GM19395 (cell line): ENCODE measurements around the gene SORCS1.

Source experiments
- ATAC-seq: cut with Tn5 transposase; IDR thresholded peaks from one replicate; pipeline ENCODE4 v1.9.1; 2021; ENCODE audit warnings: mild to moderate bottlenecking, moderate library complexity; ENCODE audit not compliant: unreplicated experiment

SORCS1 gene

GRCh38 chr10:106618646-106619045 is 545.9 kb downstream of the SORCS1 start:
- ATAC-seq = no peak

DNA sequence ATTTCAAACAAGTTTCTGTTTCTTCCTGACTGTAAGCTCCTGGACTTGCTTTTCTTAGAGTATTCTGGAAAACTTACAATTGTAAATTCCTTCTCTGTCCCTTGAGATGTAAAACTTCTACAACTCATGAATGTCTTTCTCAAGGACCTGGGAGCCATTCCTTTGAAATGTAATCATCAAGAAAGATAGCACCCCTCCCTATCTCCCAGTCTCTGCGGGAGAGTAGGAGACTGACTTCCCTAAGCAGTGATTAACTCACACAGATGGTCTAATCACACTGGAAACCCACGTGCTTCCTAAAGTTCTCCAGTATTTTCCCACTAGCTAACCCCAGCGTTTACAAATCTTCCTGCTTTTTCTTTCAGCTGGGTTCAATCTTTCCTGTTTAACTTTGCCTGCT is 549.4 kb downstream of the SORCS1 start:
- ATAC-seq = no peak

GRCh38 chr10:106614293-106614692 is 550.2 kb downstream of the SORCS1 start:
- no peak for ATAC-seq

DNA sequence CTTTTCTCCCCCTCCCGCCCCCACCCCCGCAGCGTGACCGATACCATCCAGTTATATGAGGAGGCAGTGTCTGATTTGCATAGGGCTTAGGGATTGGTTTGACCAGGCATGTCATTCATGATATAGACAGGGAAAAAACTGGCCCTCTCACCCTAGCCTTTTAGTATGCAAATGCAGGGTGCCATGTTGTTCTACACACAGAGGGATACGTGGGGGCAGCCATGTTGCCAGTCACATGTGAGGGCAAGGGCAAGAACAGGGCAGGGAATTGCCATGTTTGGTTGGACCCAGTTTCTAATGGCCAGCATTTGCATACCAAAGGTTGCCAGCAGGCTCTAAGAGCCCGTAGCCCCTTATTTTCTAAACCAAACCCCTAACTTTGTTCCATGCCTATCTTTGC is 552.1 kb downstream of the SORCS1 start:
- ATAC-seq = no peak

GRCh38 chr10:106609470-106610266 is 554.8 kb downstream of the SORCS1 start:
- peak; percentile 52 for ATAC-seq

DNA sequence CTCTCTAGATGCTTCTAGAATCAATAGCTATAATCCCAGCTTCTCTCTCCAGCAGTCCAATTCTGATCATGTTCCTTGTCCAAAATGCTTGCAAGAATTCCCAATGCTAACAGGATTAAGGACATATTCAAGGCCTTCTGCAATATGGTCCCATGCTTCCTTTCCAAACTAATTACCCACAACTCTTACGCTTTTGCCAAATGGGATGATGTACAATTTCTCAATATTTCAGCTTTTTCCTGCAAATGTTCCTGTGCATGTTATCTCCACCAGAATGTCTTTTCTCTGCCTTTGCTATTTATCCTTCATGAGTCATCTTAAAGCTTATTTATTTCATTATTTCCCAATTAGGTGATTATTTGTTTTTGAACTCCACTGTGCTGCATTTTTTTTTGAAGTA is 556.4 kb downstream of the SORCS1 start:
- ATAC-seq = no peak

DNA sequence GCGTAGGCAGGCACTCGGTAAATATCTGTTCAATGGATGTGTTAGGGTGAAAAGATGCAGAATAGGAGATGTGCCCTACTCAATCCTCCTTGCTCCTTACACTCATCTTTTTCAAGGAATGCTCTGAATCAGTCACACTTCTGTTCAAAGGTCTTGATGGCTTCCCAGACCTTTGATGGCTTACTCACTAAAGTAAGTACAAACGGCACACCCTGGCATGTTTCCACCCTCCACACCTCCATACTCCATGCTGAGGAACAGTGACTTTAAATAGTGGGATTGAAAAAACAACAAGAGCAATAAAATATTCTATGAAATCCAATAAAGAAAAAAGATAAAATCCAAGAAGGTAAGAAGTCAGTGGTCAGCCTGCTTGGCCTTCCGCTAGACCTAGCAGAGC is 569.2 kb downstream of the SORCS1 start:
- no peak for ATAC-seq

DNA sequence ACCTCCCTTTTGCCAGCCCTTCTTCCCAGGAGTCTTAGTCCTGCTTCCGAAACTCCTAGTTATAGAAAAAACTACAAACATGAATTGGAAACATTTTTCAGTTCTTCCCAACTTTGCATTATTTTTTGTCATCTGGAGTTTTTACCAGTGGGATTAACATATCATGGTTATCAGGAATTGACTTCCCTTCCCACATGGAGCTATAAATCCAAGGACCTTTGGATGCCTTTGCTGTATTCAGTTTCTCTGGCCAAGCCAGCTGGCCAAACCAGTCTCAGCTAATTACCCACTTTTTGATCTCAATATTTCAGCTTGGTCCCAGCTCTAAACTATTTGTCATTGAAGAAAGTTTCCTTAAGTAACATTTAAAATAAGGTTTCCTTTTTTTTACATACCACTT is 570.6 kb downstream of the SORCS1 start:
- no peak for ATAC-seq

GRCh38 chr10:106592396-106592795 is 572.1 kb downstream of the SORCS1 start:
- no peak for ATAC-seq

GRCh38 chr10:106582291-106582690 is 582.2 kb downstream of the SORCS1 start:
- no peak for ATAC-seq

GRCh38 chr10:106577756-106578155 is 586.8 kb downstream of the SORCS1 start:
- no peak for ATAC-seq

DNA sequence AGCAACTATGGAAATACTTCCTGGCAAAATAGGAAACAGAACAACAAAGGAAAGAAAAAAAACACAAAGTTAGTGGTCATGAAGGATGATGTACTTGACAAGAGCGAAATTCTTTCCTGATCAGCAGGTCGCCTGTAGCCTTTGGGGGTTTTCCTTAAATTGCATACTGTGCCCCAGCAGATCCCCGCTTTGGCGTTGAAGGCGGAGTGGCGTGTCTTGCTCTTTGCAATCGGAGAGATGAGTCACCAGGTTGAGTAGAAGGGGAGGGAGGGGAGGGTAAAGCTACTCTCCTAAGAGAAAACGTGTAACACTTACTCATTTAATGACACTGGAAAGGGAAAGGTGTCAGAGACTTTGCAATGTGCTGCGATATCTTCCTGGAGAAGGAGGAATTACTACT is 587.2 kb downstream of the SORCS1 start:
- ATAC-seq = no peak

- peak; percentile 56 for ATAC-seq
Measured at GRCh38 chr10:106576534-106576933, 588.0 kb downstream of the SORCS1 start.

DNA sequence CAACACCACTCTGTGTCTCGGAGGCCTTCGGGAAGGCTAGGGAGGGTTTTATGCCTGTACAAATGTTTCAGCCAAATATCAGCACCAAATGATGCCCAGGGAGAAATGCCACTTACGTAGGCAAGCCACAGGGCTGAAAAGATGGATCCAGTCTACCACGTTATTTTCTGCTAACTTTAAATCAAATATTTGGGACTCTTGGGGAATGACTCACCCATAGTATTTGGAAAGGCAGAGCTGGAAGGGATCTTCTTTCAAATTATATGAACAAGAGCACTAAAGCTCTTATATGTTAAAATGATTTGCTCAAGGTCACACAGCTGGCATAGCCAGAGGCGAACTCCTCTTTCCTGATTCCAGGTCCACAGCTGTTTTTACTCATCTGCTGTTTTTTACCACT is 591.4 kb downstream of the SORCS1 start:
- no peak for ATAC-seq

DNA sequence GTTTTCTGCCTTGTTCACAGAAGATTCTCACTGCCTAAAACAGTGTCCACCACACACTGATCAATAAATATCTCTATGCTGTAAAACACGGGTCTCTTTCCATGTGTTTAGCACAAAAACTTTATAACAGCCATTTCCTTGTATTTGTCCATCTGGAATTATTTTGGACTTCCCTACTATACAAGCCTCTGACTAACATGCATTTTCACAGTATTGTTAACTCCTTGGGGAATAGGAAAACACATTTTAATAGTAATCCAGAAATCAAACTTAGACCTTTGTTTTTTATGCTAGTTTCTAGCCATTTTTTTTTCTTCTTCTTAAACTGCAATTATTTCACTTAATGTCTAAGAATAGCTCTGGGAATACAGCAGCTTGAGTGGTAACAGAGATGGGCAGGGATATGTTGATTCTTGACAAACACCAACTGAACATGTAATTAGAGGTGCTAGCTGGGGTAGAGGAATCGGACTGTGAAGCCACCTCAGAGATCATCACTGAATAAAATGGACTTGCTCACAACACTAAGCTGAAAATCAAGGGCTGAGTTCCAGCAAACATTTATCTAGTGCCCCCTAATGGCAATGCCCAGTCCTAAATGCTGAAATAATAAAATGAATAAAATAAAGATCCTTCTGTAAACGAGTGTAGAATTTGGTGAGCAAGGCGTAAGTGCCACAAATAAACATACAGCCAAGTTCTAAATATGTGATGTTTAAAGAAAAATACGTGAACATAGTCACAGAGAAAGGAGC is 593.1 kb downstream of the SORCS1 start:
- no peak for ATAC-seq

GRCh38 chr10:106570268-106570667 is 594.2 kb downstream of the SORCS1 start:
- no peak for ATAC-seq

DNA sequence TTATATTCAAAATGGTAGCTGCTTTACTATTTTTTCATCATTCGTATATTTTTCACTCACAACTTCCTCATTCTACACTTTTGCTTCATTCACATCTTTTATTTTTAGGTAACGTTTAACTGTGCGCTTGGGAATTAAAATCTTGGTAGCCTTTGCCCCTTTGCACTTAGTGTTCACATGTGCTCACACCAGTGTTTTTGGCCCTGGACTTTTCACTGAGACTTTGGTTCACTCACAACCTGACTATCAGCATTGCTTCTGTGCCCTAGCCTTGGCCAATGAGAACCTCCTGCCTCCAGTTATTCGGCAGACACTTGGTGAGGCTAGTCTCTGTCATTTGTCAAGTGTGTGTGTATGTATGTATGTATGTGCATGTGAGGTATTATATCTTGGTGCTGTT is 596.9 kb downstream of the SORCS1 start:
- ATAC-seq = no peak

DNA sequence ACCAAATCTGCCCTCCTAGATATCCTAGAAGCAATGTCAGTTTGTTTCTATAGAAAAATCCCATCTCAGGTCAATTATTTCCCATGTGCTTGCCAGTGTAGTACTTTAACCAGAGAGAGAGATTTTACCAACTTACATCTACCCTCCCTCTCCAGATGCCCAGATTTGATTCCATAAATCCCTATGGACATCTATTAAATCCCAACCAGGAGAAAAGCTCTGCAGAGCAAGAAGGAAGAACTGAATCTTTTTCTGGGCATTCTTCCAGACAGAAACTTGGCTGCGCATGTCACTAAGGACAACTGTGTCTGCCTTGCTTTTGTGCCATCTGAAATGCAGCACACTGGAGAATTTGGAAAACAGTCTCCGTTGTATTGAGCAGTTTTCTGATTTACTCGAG is 597.6 kb downstream of the SORCS1 start:
- ATAC-seq = no peak

DNA sequence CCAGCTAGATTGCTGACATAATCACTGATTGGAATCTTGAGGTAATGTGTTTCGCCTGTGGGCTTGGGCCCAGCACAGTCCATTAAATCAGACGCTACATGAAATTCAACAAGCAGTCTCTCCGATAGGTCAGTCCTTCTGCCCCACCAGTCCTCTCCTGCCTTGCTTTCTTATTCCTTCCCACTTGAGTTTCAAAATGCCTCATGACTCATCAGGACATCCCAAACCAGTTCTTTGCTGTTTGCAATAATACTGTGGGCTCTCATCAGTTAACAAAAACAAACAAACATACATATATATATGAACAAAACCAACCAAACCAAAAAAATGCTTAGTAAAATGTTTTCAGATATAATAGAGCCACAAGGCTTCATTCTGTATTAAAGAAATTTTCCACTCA is 599.0 kb downstream of the SORCS1 start:
- ATAC-seq = no peak

DNA sequence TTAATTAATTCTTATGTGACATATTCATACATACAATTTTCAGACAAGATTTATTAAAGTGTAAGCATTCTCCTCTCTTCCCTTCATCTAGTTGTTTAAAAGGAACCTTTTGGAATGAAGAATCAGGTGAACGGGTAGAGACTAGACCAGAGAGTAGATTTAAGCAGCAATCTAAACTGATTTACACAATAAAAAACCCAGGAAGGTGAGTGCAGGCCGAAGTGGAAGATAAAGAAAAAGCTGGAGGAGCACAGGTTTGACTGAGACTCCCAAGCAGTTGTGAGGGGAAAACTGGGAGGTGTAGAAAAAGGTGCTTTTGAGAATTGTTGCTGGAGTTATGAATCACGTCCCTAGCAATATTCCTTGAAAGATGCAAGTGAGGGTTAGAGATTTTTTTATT is 601.1 kb downstream of the SORCS1 start:
- ATAC-seq = no peak

GRCh38 chr10:106560925-106561640 is 603.4 kb downstream of the SORCS1 start:
- ATAC-seq = no peak

DNA sequence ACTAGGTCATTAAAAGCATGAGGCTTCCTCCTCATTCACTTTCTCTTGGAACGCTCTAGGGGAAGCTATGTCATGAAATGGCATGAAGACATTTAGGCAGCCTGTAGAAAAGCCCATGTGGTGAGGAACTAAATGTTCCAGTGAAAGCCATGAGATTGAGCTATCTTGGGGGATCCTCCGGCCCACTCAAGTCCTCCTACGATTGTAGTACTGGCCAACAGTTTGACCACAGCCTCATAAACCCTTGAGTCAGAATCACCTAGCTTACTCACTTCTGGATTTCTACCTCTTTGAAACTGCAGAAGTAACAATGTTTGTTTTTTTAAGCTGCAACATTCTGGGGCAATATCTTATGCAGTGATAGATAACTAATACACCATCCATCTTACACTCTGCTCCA is 605.1 kb downstream of the SORCS1 start:
- ATAC-seq = no peak
